ENCODE measurements around the gene CALML4.

CALML4 gene

GRCh38 chr15:68145706-68146105 is 59.4 kb downstream of the CALML4 start:
- DNase-seq (ENCODE audit: low read depth in 2 of 2) = no peak

- DNase-seq (ENCODE audit: low read depth in 2 of 2) = no peak
These were observed 61.3 kb downstream of the CALML4 start for GRCh38 chr15:68143785-68144184.

- no peak for DNase-seq (ENCODE audit: low read depth in 2 of 2)
These were observed 62.0 kb downstream of the CALML4 start for GRCh38 chr15:68143129-68143528.

Measured in stimulated activated CD8-positive, alpha-beta memory T cell treated with anti-CD3 and anti-CD28 coated beads, Interleukin-7, amount 100 ng/mL, for 4 hours (primary cell).